Stimulated activated naive CD8-positive, alpha-beta T cell treated with anti-CD3 and anti-CD28 coated beads, Interleukin-15, amount 100 ng/mL, for 72 hours (primary cell): ENCODE data around the gene SDS.

Experiments
- ATAC-seq: fragments of 150-1000 bp; cut with Tn5 transposase; 2 replicates; pipeline ENCODE4 v1.10.0; 2021; ENCODE audit warnings: mild to moderate bottlenecking, moderate library complexity
- DNase-seq, 2 donors: peaks; one replicate each; pipeline ENCODE4 v3.0.0; 2021 to 2022
- H3K27ac Mint-ChIP-seq, 2 donors: one replicate each; pipeline ENCODE4 v1.8.0; 2022; ENCODE audit warnings: mild to moderate bottlenecking in 2 of 2, mixed read lengths in 2 of 2, moderate library complexity in 2 of 2
- H3K27me3 Mint-ChIP-seq: one replicate; pipeline ENCODE4 v1.8.0; 2022; ENCODE audit warnings: mixed read lengths
- H3K4me1 Mint-ChIP-seq: one replicate; pipeline ENCODE4 v1.8.0; 2022; ENCODE audit warnings: mild to moderate bottlenecking, mixed read lengths
- H3K4me3 Mint-ChIP-seq, 2 donors: one replicate each; pipeline ENCODE4 v1.8.0; 2022; ENCODE audit warnings: mild to moderate bottlenecking in 2 of 2, mixed read lengths in 2 of 2, moderate library complexity in 1 of 2
- H3K9me3 Mint-ChIP-seq, 2 donors: one replicate each; pipeline ENCODE4 v1.8.0; 2022; ENCODE audit warnings: mixed read lengths in 2 of 2

The SDS gene

DNA sequence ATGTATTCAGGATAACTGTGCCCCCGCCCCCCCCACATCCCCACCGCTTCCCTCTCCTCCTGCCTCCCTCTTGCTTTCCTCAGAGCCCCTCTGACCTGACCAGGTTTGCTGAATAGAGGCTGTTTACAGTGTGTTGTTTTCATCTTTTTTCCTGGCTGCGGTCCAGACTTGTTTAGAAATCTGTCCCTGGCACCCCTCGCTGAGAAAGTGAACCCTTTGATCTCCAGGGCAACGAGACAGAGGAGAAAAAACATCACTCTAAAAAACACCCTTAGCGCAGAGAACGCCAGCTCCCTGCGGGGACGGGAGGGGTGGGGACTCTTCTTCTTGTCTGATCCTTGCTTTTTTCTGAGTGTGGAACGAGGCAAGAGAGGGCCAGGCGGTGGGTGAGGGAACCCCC lies 22.5 kb downstream of the SDS start:
- Mint-ChIP-seq H3K4me3 (no peak overlapping the region), H3K4me1 (no peaks in the 10 kb centered on the region), H3K27me3 (no peaks in the 10 kb centered on the region), H3K27ac (no peak overlapping the region), H3K9me3 (no peaks in the 10 kb centered on the region)
- DNase-seq (no peak), ATAC-seq (no peak)

- DNase-seq (no peak), ATAC-seq (no peak)
- no peaks in the 10 kb centered on the region for H3K27me3 Mint-ChIP-seq
- H3K4me3 Mint-ChIP-seq, result no peak overlapping the region
- no peaks in the 10 kb centered on the region for H3K4me1 Mint-ChIP-seq
- no peaks in the 10 kb centered on the region for H3K9me3 Mint-ChIP-seq
- H3K27ac Mint-ChIP-seq, result no peak overlapping the region
These were observed 25.4 kb downstream of the SDS start for GRCh38 chr12:113378291-113378690.

GRCh38 chr12:113374823-113375428 lies 28.8 kb downstream of the SDS start:
- H3K4me3 Mint-ChIP-seq, result no peak overlapping the region
- no peaks in the 10 kb centered on the region for H3K27me3 Mint-ChIP-seq
- no peak overlapping the region for H3K27ac Mint-ChIP-seq
- H3K9me3 Mint-ChIP-seq, result no peaks in the 10 kb centered on the region
- no peaks in the 10 kb centered on the region for H3K4me1 Mint-ChIP-seq
- ATAC-seq (no peak), DNase-seq (no peak)

GRCh38 chr12:113373969-113374368 lies 29.7 kb downstream of the SDS start:
- Mint-ChIP-seq H3K27ac (peak overlapping the region in 1 of 2 donors; percentile 72), H3K27me3 (no peaks in the 10 kb centered on the region), H3K9me3 (no peaks in the 10 kb centered on the region), H3K4me1 (no peaks in the 10 kb centered on the region), H3K4me3 (no peak overlapping the region)
- no peak for ATAC-seq
- DNase-seq, result no peak

DNA sequence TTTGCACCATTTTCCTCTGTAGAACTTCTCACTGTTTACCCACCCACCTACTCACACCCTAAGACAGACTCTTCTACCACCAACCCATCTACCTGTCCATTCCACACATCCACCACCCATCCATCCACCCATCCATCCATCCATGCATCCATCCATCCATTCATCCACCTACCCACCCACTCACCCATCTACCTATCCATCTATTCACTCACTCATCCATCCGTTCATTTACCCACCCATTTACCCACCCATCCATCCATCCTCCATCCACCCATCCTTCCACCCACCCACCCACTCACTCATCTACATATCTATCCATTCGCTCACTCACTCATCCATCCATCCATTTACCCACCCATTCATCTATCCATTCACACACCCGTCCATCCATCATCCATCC lies 30.2 kb downstream of the SDS start:
- no peaks in the 10 kb centered on the region for H3K9me3 Mint-ChIP-seq
- no peak overlapping the region for H3K27ac Mint-ChIP-seq
- H3K4me1 Mint-ChIP-seq, result no peaks in the 10 kb centered on the region
- no peak for DNase-seq
- H3K27me3 Mint-ChIP-seq, result no peaks in the 10 kb centered on the region
- no peak overlapping the region for H3K4me3 Mint-ChIP-seq
- no peak for ATAC-seq

- no peaks in the 10 kb centered on the region for H3K4me1 Mint-ChIP-seq
- no peak for ATAC-seq
These were observed 31.3 kb downstream of the SDS start for GRCh38 chr12:113372371-113372770.

DNA sequence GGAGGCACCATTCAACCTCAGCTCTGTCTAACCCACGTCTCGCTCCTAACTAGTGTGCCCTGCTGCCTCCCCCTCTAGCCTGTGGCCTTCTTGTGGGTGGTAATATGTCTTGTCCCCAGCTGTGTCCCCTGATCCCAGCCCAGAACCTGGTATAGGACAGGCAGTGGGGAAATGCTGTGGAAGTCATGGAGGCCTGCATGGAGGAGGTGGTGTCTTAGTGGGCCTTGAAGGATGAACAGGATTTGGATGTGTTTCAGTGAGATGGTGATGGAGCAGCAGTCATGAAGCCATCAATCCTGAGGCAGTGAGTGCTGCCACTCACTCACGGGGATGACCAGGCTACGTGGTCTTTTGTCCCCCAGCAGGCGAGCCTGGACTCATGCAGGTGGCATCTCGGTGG lies 31.9 kb downstream of the SDS start:
- no peak for DNase-seq
- ATAC-seq, result no peak
- H3K27ac Mint-ChIP-seq, result no peak overlapping the region
- H3K9me3 Mint-ChIP-seq, result no peaks in the 10 kb centered on the region
- H3K4me1 Mint-ChIP-seq, result no peaks in the 10 kb centered on the region
- no peak overlapping the region for H3K4me3 Mint-ChIP-seq
- H3K27me3 Mint-ChIP-seq, result no peaks in the 10 kb centered on the region

More at GRCh38 chr12:113372371-113372770, 31.3 kb downstream of the SDS start:
- no peak for DNase-seq
- Mint-ChIP-seq H3K4me3 (no peak overlapping the region), H3K27ac (no peak overlapping the region), H3K9me3 (no peaks in the 10 kb centered on the region), H3K27me3 (no peaks in the 10 kb centered on the region)

GRCh38 chr12:113370923-113371682 lies 32.6 kb downstream of the SDS start:
- ATAC-seq (no peak), DNase-seq (no peak)
- no peaks in the 10 kb centered on the region for H3K4me1 Mint-ChIP-seq
- H3K27ac Mint-ChIP-seq, result peak overlapping the region in 1 of 2 donors; percentile 4
- H3K4me3 Mint-ChIP-seq, result no peak overlapping the region
- no peaks in the 10 kb centered on the region for H3K27me3 Mint-ChIP-seq
- H3K9me3 Mint-ChIP-seq, result no peaks in the 10 kb centered on the region

DNA sequence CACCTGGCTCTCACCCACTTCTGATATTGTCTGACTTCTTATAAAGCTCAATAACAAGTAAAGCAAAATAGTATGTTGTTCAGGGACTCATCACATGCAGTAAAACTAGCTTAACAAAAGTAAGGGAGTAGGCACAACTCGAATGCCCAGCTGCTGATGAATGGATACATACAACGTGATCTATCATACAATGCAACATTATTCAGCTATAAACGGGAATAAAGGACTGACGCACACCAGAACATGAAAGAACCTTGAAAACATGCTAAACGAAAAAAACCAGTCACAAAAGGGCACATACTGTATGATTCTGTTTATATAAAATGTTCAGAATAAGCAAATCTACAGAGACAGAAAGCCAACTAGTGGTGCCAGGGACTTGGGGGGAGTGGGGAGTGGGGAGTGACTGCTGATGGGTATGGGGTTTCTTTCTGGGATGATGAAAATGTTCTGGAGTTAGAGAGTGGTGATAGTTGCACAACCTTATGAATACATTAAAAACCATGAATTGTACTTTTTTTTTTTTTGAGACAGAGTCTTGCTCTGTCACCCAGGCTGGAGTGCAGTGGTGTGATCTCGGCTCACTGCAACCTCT lies 34.2 kb downstream of the SDS start:
- Mint-ChIP-seq H3K4me3 (no peak overlapping the region), H3K4me1 (no peaks in the 10 kb centered on the region), H3K27ac (no peak overlapping the region), H3K9me3 (no peaks in the 10 kb centered on the region), H3K27me3 (no peaks in the 10 kb centered on the region)
- no peak for DNase-seq
- no peak for ATAC-seq

GRCh38 chr12:113368331-113368730 lies 35.4 kb downstream of the SDS start:
- no peaks in the 10 kb centered on the region for H3K27me3 Mint-ChIP-seq

GRCh38 chr12:113366827-113367226 lies 36.9 kb downstream of the SDS start:
- Mint-ChIP-seq H3K27me3 (no peaks in the 10 kb centered on the region), H3K27ac (peak overlapping the region in 1 of 2 donors; percentile 38), H3K9me3 (no peaks in the 10 kb centered on the region), H3K4me3 (no peak overlapping the region), H3K4me1 (peaks cover 6% of the 10 kb centered on the region)
- DNase-seq (no peak), ATAC-seq (no peak)

More at GRCh38 chr12:113368331-113368730, 35.4 kb downstream of the SDS start:
- Mint-ChIP-seq H3K27ac (peak overlapping the region; percentile 3 to 56), H3K4me1 (no peaks in the 10 kb centered on the region), H3K4me3 (no peak overlapping the region), H3K9me3 (no peaks in the 10 kb centered on the region)
- no peak for DNase-seq
- ATAC-seq, result no peak

- peak overlapping the region in 1 of 2 donors; percentile 15 for H3K27ac Mint-ChIP-seq
These were observed 37.9 kb downstream of the SDS start for GRCh38 chr12:113365639-113366395.

DNA sequence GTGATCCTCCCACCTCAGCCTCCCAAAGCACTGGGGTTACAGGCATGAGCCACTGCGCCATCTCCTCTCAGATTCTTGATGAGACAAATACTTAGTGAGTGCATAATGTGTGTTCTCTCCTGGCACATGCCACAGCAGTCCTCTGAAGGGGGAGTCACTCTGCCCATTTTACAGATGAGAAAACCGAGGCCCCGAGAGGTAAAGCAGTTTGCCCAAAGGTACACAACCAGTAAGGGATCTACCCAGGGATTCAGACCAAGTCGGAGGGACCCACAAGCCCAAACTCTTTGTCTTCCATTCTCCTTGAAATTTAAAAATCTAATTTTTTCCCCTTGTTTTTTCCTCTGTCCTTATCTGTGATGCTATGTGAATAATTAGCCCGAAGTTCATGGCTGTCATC lies 39.0 kb downstream of the SDS start:
- no peaks in the 10 kb centered on the region for H3K27me3 Mint-ChIP-seq
- no peaks in the 10 kb centered on the region for H3K9me3 Mint-ChIP-seq
- H3K4me1 Mint-ChIP-seq, result peaks cover 22% of the 10 kb centered on the region
- ATAC-seq (no peak), DNase-seq (no peak)
- H3K4me3 Mint-ChIP-seq, result no peak overlapping the region
- no peak overlapping the region for H3K27ac Mint-ChIP-seq

More at GRCh38 chr12:113365639-113366395, 37.9 kb downstream of the SDS start:
- no peaks in the 10 kb centered on the region for H3K9me3 Mint-ChIP-seq
- no peaks in the 10 kb centered on the region for H3K27me3 Mint-ChIP-seq
- DNase-seq, result no peak
- H3K4me1 Mint-ChIP-seq, result peaks cover 10% of the 10 kb centered on the region
- no peak for ATAC-seq
- no peak overlapping the region for H3K4me3 Mint-ChIP-seq

GRCh38 chr12:113361574-113362370 lies 41.9 kb downstream of the SDS start:
- DNase-seq, result no peak
- ATAC-seq, result no peak
- Mint-ChIP-seq H3K9me3 (no peaks in the 10 kb centered on the region), H3K27ac (no peak overlapping the region), H3K4me1 (peaks cover 30% of the 10 kb centered on the region), H3K27me3 (no peaks in the 10 kb centered on the region), H3K4me3 (no peak overlapping the region)
